NCI-H2227 (cell line): Measurements from ENCODE around the gene ATP2C1.

Experiments
- DNase-seq: peaks from one replicate; lab custom pipeline; 2025; ENCODE audit not compliant: unreplicated experiment; lab: John Stamatoyannopoulos, UW

ATP2C1 gene

DNA sequence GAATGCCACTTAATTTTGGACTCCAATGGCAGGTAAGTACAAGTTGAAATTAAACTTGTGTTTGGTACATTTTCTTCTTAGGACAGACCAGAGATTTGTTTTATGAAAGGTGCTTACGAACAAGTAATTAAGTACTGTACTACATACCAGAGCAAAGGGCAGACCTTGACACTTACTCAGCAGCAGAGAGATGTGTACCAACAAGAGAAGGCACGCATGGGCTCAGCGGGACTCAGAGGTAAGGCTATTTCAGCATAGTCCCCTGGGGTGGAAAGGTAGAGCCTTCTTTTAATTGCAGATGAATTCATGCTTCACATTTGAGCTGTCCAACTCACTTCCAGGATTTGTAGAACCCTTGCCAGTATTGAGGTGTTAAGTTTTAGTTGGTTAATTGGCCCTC, 81.4 kb downstream of the ATP2C1 start:
- no peak for DNase-seq

DNA sequence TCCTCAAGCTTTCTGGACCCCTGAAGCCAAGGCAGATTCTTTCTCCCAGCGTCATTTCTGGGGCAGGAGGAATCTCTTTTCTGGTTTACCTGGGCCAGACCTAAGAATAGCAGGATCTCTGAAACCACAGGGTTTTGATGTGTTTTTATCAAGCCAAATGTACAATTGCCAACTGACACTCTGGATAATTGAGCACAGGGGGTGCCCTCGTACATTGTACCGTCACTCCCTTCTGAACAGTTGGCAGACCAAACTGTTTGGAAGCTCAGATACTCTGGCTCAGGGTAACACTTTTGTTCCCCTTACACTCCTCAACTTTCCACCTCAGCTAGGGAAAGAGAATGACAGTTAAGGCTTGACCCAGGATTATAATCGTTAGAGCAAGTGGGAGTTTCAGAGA, 82.8 kb downstream of the ATP2C1 start:
- DNase-seq = no peak

DNA sequence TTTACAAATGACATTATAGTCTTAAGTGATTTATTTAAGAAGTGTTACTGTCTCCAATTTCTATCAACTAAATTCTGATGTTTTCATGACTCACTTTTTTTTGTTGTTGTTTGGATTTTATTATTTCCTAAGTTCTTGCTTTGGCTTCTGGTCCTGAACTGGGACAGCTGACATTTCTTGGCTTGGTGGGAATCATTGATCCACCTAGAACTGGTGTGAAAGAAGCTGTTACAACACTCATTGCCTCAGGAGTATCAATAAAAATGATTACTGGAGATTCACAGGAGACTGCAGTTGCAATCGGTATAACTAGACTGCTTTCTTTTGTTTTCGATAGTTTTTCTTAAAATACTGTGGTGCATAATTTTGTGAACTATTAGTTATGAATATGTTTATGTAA, 85.2 kb downstream of the ATP2C1 start:
- no peak for DNase-seq

DNA sequence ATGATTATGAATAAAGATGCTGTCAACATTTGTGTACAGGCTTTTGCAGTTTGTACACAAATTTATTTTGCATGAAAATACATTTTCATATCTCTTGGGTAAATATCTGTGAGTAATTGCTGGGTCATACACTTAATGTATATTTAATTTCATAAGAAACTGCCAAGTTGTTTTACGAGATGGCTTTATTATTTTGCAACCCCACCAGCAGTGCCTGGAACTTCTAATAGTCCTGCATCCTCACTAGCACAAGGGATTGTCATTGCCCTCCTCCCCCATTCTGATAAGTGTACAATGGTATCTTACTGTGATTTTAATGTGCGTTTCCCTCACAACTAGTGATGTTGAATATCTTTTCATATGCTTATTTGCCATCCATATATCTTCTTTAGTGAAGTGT, 87.6 kb downstream of the ATP2C1 start:
- no peak for DNase-seq

DNA sequence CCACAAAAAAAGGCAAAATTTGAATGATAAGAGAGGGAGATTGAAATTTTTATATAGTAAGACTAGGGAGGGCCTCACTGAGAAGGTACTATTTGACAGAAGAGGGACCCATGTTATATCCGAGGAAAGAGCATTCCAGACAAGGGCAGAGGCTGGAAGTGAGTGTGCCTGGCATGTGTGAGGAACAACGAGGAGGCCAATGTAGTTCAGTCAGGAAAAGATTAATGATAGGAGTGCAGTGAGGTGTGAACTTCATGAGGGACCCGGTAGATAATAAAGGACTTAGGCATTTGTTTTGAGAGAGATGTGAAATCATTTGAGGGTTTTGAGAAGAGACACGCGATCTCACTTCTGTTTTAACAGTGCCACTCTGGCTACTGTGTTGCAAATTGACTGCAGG, 96.4 kb downstream of the ATP2C1 start:
- DNase-seq = no peak

DNA sequence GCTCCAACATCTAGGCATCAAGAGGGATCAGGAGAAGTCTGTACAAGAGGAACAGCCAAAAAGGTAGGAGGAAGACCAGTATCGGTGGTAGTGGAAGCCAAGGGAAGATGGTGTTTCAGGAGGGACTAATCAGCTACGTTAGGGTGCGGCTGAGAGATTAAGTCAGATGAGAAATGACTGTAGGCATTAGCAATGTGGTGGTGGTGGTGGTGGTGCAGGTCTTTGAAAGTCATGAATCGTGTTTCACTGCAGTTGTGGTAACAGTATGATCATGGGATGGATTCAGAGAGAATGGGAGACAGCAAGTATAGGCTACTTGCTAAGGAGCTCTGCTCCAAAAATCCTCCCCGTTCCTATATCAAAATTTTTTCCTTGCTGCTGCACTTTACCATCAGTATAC, 97.2 kb downstream of the ATP2C1 start:
- DNase-seq = no peak

DNA sequence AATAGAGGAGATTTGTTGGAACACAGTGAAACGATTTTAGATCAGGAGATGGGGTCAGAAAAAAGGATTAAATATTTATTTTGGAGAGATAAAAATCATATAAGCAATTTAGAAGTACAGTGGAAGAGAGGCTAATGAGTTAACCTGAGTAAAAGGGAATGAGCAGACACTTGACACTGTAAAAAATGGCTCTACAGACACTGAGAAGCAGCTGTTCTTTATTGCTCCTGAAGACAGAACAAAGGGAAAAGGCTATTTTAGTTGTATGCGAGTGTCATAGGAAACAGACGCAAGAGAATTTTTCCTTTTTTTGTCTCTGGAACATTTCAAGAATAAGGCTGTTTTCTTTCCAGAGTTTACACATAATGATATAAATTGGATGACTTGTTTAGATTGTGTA, 98.5 kb downstream of the ATP2C1 start:
- no peak for DNase-seq

DNA sequence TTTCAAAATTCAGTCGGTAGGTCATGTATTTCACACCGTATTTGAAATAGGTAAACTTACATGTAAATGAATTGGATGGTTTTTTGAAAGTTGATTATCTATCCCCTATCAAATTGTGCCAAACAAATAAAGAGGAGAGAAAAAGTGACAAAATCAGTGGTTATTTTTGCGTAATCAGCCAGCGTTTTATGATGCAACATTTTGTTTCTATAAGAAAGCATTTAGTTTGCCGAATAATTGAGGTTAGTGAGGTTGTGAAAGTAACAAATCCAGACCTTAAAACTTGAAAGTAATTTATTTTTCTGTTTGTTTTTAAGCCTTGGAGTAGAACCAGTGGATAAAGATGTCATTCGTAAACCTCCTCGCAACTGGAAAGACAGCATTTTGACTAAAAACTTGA, 103.4 kb downstream of the ATP2C1 start:
- no peak for DNase-seq

DNA sequence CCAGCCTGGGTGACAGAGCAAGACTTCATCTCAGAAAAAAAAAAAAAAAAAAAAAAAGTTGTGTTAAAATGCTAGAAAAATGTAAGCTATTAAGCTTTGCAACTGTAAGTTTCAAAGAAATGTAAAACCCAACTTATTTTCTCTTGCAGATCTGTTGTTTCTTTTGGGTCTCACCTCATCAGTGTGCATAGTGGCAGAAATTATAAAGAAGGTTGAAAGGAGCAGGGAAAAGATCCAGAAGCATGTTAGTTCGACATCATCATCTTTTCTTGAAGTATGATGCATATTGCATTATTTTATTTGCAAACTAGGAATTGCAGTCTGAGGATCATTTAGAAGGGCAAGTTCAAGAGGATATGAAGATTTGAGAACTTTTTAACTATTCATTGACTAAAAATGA, 107.2 kb downstream of the ATP2C1 start:
- no peak for DNase-seq

DNA sequence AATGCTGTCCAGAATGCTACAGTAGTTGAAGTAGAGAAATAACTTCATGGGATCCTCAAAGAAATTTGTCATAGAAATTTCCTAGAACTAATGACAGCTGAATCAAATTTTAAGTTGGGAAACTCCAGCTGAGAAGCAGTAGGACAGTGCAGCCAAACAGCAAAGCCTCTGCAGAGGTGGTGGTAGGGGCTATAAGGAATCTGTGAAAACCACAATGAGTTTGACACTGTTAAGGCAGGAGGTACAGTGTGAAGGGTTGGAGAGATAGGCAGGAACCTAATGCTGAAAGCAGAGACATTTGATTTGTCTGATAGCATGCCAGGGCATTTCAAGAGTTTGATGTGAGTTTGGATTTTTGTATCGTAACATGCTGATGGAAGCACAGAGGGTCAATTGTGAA, 110.7 kb downstream of the ATP2C1 start:
- DNase-seq = no peak

DNA sequence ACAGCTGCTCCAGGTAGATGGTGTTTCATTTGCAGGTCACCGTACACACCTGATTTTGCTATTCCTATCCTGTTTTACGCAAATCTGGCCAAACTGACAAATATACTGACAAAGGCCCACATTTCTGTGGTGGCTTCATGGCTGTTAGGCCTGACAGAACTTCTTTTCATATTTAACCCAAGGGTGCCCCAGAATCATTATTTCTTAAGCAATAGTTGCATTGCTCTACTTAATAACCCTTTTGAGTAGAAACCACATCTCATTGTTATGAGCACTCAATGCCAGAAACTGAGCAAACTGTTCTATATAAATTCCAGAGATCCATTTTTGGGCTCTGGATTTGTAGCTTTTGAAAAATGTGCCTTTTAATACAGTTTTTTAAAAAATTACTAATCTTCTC, 113.4 kb downstream of the ATP2C1 start:
- no peak for DNase-seq

DNA sequence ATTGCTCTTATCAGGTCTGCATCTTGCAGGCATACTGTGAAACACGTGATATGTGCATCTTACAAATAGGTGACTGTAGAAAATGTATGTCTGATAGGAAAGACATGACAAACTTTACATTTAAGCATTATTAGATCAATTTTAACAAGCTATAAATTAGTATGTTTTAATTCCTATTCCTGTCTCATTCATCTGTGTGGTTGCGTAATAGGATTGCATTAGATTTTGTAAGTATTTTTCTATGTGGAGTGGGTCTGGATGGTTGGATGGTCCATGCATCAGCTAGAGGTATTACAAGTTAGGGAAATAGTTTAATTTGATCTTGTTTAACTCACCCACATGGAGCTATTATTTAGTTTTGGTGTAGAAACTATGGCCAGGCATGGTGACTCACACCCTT, 113.9 kb downstream of the ATP2C1 start:
- no peak for DNase-seq

DNA sequence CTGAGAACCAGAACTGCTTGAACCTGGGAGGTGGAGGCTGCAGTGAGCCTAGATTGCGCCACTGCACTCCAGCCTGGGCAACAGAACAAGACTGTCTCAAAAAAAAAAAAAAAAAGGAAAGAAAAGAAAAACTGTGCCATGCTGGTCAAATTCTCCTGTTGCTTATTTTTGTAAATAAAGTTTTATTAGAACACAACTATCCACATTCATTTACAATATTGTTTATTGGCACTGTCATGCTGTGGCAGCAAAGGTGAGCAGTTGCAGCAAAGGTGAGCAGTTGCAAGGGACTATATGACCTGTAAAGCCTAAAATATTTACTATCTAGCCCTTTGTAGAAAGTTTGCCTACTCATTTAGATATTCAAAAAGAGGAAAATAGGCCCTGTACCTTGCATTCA, 114.4 kb downstream of the ATP2C1 start:
- no peak for DNase-seq

DNA sequence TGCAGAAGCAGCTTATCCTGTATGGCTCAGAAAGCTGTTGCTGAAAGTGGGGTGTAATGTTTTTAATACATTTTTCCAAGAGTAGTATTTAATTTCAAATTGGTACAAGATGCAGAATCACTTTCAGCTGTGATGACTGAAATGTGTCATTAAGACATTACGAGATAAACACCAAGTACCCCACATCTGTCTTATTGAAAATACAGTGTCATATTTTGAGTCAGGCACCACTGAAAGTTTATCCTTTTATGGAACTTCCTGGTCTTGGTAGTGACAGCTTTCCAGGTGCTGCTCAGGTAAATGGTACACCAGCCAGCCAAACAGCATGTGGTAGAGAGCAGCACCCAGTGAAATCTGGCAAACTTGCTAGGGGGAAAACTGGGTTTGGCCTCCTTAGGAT, 115.8 kb downstream of the ATP2C1 start:
- no peak for DNase-seq

DNA sequence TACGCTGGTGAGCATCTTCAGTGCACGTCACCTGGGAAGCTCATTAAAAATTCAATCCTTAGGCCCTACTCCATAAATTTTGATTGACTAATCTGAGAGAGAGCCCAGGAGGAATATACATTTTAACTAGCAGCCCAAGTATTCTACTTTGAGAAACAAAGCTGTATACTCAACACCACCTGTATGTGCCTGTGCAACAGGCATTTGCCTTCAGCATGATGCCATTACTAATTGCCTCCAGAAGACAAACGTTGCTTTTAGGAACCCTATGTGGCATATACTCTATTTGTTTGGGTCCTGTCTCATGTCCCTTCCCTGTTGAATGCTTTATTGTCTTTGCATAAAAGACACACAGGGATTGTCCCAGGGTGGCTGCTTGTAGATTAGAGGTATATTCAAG, 125.1 kb downstream of the ATP2C1 start:
- no peak for DNase-seq

DNA sequence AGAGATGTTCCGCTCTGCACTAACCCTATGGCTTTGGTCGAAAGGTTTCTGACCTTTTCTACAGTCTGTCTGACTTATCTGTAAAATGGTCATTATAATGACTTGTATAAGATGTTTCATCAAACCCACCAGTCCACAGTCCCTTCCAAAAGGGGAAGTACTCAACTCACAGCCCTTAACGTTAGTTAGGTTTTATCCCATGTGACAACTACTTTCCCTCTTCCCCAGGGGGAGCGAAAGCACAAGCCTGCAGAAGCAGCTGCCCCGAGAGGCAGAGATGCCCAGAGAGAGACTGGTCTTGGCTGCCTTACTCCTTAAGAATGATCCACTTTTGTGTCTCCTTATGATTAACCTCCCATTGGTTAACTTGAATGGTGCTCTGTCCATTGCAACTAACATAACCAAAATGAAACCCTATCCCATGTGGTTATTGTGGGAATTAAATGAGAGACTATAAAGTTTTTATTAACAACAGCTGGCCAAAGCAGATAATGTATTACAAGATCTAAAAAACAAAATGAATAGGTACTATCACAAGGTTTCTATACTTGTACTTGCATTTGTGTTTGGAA, 126.3 kb downstream of the ATP2C1 start:
- no peak for DNase-seq

DNA sequence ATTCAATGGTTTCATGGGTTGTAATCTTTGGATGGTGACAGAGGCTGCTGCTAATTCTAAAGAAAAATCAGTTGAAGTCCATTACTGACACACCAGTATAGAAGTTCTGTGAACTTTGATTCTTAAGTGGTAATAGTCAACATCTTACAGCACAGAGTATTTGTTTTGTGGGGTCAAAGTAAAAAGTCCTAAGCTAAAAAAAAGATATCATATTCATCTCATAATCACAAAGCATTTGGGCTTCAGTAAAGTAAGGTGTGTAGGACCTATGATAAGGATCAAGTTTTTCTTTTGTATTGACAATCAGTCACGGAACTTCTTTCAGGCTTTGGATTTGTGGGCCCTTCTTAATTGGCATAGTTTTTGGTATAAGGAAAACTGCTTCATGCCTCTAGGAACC, 131.7 kb downstream of the ATP2C1 start:
- no peak for DNase-seq

DNA sequence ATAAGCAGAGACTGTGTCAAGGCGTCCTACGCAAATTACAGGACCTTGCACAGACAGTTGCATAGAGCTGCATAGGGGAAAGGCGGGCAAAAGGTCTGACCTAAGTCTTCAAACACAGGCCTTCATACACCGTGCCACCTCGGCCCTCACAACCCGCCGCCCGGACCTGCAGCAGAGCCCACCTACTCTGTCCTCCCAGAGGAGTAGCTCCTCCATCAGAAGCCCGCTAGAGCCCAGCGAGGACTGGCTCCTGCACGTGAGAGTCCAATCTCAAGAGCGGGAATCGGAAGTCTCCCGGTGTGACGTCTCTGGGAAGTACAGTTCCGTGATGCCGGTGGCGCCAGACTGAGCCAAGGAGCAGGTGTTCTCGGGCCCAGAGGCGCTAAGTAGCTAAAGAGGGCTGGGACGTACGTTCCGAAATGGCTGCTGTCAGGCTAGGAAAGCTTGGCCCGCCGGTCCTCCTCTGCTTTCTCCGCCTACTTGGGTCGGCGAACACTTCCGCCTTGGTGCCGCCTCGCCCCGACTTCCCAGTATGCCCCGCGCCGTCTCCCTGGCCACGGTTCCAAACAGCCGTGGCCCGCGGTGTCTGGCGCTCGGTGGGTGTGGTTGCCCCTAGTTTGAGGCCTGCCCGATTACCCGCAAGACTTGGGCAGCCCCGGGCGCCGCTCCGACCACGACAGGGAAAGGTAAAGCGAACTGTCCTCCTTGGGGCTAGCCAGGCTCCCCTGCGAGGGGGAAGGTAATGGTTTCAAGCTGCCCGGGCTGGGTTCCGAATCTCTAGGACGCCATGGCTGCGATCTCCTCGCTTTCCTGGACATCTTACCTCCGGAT, 132.7 kb downstream of the ATP2C1 start, which contains the start of the genes ASTE1 and NEK11:
ASTE1 (minus strand) TSS at position 505 of the 831 bp plus-strand sequence. CDS start 1,519 bp downstream, outside the sequence.
NEK11 (plus strand) TSS at position 557 of the 831 bp plus-strand sequence. CDS start 2,832 bp downstream, outside the sequence.
- DNase-seq = peak; percentile 89

DNA sequence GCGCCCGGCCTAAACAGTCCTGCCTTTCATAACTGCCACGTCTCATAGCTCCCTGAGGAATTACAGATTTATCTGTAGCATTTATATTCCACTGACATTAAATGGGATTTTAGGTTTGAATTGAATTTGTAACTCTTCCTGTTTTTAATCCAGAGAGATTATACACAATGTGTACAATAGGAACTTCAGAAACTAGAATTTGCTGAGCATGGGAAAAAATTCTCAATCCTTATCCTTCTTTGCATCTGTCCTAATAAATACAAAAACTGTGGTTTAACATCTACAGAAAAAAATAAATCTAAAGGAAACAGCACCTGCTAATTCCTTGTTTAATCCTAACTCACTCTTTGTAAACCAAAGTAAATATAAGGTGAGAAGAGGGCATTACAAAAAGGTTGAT, 135.0 kb downstream of the ATP2C1 start:
- no peak for DNase-seq

DNA sequence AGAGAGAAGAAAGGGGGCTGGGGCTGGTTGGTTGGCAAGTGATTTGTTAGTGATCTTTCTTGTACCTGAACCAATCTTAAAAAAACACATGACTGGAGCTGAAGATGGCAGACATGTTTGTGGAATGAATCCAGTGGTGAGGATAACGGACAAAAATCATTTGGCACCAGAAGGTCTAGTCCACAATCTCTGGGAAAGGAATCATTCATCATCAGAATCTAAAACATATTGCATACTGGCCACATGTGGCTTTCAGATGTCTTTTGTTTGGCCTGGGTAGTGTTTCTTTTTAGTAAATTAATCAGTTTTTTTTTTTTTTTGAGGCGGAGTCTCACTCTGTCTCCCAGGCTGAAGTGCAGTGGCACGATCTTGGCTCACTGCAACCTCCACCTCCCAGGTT, 137.8 kb downstream of the ATP2C1 start:
- DNase-seq = no peak

DNA sequence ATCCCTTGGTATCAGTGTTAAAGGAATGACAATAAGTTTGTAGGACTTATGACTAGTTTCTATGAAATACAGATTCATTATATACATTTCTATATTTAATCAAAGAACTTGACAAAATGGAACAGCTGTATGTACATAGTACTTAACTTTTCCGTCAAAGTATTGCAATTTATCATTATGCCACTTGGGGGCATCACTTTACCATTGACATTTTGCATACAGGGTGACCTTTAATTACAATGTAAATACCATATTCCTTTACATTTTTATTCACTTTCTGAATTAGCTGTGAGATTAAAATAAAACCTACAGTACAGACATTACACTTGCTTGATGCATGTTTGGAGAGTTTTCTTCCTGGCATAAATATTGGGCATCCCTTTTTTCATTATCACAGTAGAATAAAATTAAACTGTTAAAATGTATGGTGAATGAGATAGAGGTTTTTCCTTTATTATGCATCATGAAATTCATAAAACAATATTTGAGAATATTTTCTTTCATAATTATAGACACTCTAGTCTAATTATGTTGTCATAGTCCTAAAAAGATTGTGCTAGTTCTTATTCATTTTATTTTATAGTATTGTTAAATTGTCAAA, 139.7 kb downstream of the ATP2C1 start:
- DNase-seq = peak; percentile 60

DNA sequence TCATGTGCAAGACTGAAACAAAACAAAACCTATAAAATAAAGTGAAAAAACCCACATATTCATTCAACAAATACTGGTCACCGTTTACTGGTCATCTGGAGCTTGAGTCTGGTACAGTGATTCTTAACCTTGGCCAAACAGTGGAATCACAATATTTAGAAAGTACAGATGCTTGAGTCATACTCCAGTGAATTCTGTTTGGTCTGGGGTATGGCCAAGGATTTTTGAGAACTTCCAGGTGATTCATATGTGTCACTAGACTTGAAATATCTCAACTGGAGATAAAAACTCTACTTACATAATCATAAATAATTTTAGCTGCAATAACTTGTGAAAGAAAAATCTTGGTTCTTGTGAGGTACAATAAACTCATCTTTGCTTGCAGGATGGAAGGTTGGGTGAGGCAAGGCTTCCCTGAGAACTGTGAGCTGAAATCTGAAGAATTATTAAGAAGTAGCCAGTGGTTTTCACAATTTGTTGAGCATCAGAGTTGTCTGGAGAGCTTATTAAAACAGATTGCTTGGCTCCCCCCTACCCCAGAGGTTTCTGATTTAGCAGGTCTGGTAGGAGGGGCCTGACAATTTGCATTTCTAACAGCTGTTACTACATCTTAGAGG, 142.4 kb downstream of the ATP2C1 start:
- no peak for DNase-seq
